Liver (tissue), 9 donors: Measurements from ENCODE around the gene RIMS3. TPM values are rescaled to one million over a fixed set of nuclear protein-coding genes. Genes with fewer than 3 reads are reported as not detected.

Source experiments
- DNase-seq: peaks from one replicate; pipeline ENCODE4 v3.0.0-alpha.2; 2017; ENCODE audit warnings: low spot score
- H3K27ac ChIP-seq, 2 donors: one replicate each; pipeline ENCODE4 v1.7.0; 2013; ENCODE audit warnings: inconsistent platforms in 2 of 2, low read length in 2 of 2, control low read depth in 1 of 2, low read depth in 1 of 2, mild to moderate bottlenecking in 1 of 2
- H3K27me3 ChIP-seq, 4 donors: one replicate each; pipeline versions ENCODE4 v1.6.1 to v1.7.0; 2013; ENCODE audit warnings: low read length in 3 of 4, inconsistent platforms in 1 of 4, mild to moderate bottlenecking in 1 of 4, moderate library complexity in 1 of 4; ENCODE audit not compliant: control insufficient read depth in 4 of 4, insufficient read depth in 4 of 4
- H3K36me3 ChIP-seq, 4 donors: one replicate each; pipeline versions ENCODE4 v1.6.1 to v1.7.0; 2013; ENCODE audit warnings: low read length in 3 of 4, mild to moderate bottlenecking in 3 of 4, low read depth in 1 of 4, moderate library complexity in 1 of 4; ENCODE audit not compliant: control insufficient read depth in 4 of 4, insufficient read depth in 3 of 4
- H3K4me1 ChIP-seq, 4 donors: one replicate each; pipeline versions ENCODE4 v1.6.1 to v1.7.0; 2013; ENCODE audit warnings: low read length in 3 of 4, mild to moderate bottlenecking in 3 of 4, moderate library complexity in 1 of 4; ENCODE audit not compliant: control insufficient read depth in 4 of 4, insufficient read depth in 4 of 4
- H3K4me3 ChIP-seq, 3 donors: one replicate each; pipeline versions ENCODE4 v1.6.1 to v1.7.0; 2013; ENCODE audit warnings: low read length in 3 of 3, control low read depth in 1 of 3, low read depth in 1 of 3, mild to moderate bottlenecking in 1 of 3
- H3K9ac ChIP-seq, 2 donors: one replicate each; pipeline ENCODE4 v1.7.0; 2013; ENCODE audit warnings: low read length in 2 of 2, mild to moderate bottlenecking in 2 of 2, moderate library complexity in 2 of 2, control low read depth in 1 of 2, low read depth in 1 of 2
- H3K9me3 ChIP-seq, 4 donors: one replicate each; pipeline versions ENCODE4 v1.6.1 to v1.7.0; 2013; ENCODE audit warnings: low read length in 3 of 4; ENCODE audit not compliant: control insufficient read depth in 4 of 4
- EGR1 ChIP-seq, 2 donors: IDR thresholded peaks; 2 replicates each; pipeline ENCODE4 v1.6.1; 2016 to 2018; ENCODE audit warnings: antibody characterized with exemption in 2 of 2, low read depth in 2 of 2
- FOXA1 ChIP-seq: IDR thresholded peaks from 2 replicates; pipeline ENCODE4 v1.6.1; 2016; ENCODE audit warnings: antibody characterized with exemption
- FOXA2 ChIP-seq: IDR thresholded peaks from 2 replicates; pipeline ENCODE4 v1.6.1; 2016; ENCODE audit warnings: antibody characterized with exemption
- GABPA ChIP-seq, 2 donors: IDR thresholded peaks in 1 of 2; conservative IDR thresholded peaks in 1 of 2; 2 replicates each; pipeline ENCODE4 v1.6.1; 2016; ENCODE audit warnings: antibody characterized with exemption in 2 of 2, mild to moderate bottlenecking in 1 of 2, moderate library complexity in 1 of 2
- HNF4A ChIP-seq, 2 donors: conservative IDR thresholded peaks; 2 replicates each; pipeline ENCODE4 v1.6.1; 2016; ENCODE audit warnings: antibody characterized with exemption in 2 of 2, mild to moderate bottlenecking in 2 of 2
- HNF4G ChIP-seq: IDR thresholded peaks from 2 replicates; pipeline ENCODE4 v1.6.1; 2016; ENCODE audit warnings: antibody characterized with exemption
- NR2F2 ChIP-seq: IDR thresholded peaks from 2 replicates; pipeline ENCODE4 v1.6.1; 2016; ENCODE audit warnings: antibody characterized with exemption
- RAD21 ChIP-seq, 2 donors: IDR thresholded peaks; 2 replicates each; pipeline ENCODE4 v1.6.1; 2016; ENCODE audit warnings: antibody characterized with exemption in 2 of 2, mild to moderate bottlenecking in 2 of 2
- RXRA ChIP-seq, 2 donors: IDR thresholded peaks; 2 replicates each; pipeline ENCODE4 v1.6.1; 2017 to 2018; ENCODE audit warnings: antibody characterized with exemption in 2 of 2, mild to moderate bottlenecking in 1 of 2
- SP1 ChIP-seq: IDR thresholded peaks from 2 replicates; pipeline ENCODE4 v1.6.1; 2018; ENCODE audit warnings: antibody characterized with exemption, mild to moderate bottlenecking
- TAF1 ChIP-seq: conservative IDR thresholded peaks from 2 replicates; pipeline ENCODE4 v1.6.1; 2016; ENCODE audit warnings: antibody characterized with exemption, mild to moderate bottlenecking
- ZBTB33 ChIP-seq: IDR thresholded peaks from 2 replicates; pipeline ENCODE4 v1.6.1; 2016; ENCODE audit warnings: antibody characterized with exemption
- WGBS: extraction: QIAGEN DNeasy Blood & Tissue Kit; methylation state at CpG from one replicate; pipeline ENCODE4 v1.1.7; 2013; 5-methylcytosine and 5-hydroxymethylcytosine counted together
- polyA plus RNA-seq, 2 donors: library from polyadenylated mRNA; stranded (reverse) in 1 of 2; unstranded in 1 of 2; fragments of 200-250 nt in 1 of 2; fragments of >200 nt in 1 of 2; fragmentation: Nextera tagmentation in 1 of 2; extraction: Ambion mirVana in 1 of 2; gene quantifications; one replicate each; pipeline versions ENCODE4 v1.2.1 to v1.2.3, GENCODE V29; 2013 to 2015
- total RNA-seq, 2 donors: library from RNA; depleted of rRNA; stranded (reverse); fragments of >200 nt; gene quantifications; one replicate each; pipeline ENCODE4 v1.2.3, GENCODE V29; 2014
- TF ChIP-seq, protein P1 (sequence below): IDR thresholded peaks from 2 replicates; pipeline ENCODE4 v1.6.1; 2016; ENCODE audit warnings: antibody characterized with exemption
- TF ChIP-seq, protein P2 (sequence below): fragments of 150-350 bp; IDR thresholded peaks from 2 replicates; pipeline ENCODE4 v1.5.1; 2017; ENCODE audit warnings: improper control_type of control experiment, low read depth, low read length; ENCODE audit not compliant: missing input control
- TF ChIP-seq, protein P3 (sequence below): IDR thresholded peaks from 2 replicates; pipeline ENCODE4 v1.6.1; 2016; ENCODE audit warnings: antibody characterized with exemption, mild to moderate bottlenecking
- TF ChIP-seq, protein P4 (sequence below): IDR thresholded peaks from 2 replicates; pipeline ENCODE4 v1.6.1; 2016; ENCODE audit warnings: antibody characterized with exemption
- donor health status: healthy.
- donor health status: healthy.
- donor health status: healthy.
- donor health status: healthy.
- donor health status: healthy.

RIMS3 gene
- total and polyA plus RNA-seq, 4 donors = 0.22 to 2.2 (median 0.77) TPM

- Histone ChIP-seq H3K4me3 (no peak overlapping the region), H3K9ac (no peak overlapping the region), H3K9me3 (no peaks in the 10 kb centered on the region), H3K27ac (no peak overlapping the region), H3K27me3 (no peaks in the 10 kb centered on the region), H3K36me3 (no peaks in the 10 kb centered on the region), H3K4me1 (no peaks in the 10 kb centered on the region)
- no peak for TF ChIP-seq FOXA1
- TF ChIP-seq TAF1 = no peak
- TF ChIP-seq, protein P1, sequence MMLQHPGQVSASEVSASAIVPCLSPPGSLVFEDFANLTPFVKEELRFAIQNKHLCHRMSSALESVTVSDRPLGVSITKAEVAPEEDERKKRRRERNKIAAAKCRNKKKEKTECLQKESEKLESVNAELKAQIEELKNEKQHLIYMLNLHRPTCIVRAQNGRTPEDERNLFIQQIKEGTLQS = no peak
- no peak for TF ChIP-seq GABPA (IDR thresholded peaks at IDR 0.05 in 1 of 2, conservative IDR thresholded peaks at IDR 0.05 in 1 of 2)
- TF ChIP-seq, protein P2, sequence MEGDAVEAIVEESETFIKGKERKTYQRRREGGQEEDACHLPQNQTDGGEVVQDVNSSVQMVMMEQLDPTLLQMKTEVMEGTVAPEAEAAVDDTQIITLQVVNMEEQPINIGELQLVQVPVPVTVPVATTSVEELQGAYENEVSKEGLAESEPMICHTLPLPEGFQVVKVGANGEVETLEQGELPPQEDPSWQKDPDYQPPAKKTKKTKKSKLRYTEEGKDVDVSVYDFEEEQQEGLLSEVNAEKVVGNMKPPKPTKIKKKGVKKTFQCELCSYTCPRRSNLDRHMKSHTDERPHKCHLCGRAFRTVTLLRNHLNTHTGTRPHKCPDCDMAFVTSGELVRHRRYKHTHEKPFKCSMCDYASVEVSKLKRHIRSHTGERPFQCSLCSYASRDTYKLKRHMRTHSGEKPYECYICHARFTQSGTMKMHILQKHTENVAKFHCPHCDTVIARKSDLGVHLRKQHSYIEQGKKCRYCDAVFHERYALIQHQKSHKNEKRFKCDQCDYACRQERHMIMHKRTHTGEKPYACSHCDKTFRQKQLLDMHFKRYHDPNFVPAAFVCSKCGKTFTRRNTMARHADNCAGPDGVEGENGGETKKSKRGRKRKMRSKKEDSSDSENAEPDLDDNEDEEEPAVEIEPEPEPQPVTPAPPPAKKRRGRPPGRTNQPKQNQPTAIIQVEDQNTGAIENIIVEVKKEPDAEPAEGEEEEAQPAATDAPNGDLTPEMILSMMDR = no peak
- TF ChIP-seq, protein P3, sequence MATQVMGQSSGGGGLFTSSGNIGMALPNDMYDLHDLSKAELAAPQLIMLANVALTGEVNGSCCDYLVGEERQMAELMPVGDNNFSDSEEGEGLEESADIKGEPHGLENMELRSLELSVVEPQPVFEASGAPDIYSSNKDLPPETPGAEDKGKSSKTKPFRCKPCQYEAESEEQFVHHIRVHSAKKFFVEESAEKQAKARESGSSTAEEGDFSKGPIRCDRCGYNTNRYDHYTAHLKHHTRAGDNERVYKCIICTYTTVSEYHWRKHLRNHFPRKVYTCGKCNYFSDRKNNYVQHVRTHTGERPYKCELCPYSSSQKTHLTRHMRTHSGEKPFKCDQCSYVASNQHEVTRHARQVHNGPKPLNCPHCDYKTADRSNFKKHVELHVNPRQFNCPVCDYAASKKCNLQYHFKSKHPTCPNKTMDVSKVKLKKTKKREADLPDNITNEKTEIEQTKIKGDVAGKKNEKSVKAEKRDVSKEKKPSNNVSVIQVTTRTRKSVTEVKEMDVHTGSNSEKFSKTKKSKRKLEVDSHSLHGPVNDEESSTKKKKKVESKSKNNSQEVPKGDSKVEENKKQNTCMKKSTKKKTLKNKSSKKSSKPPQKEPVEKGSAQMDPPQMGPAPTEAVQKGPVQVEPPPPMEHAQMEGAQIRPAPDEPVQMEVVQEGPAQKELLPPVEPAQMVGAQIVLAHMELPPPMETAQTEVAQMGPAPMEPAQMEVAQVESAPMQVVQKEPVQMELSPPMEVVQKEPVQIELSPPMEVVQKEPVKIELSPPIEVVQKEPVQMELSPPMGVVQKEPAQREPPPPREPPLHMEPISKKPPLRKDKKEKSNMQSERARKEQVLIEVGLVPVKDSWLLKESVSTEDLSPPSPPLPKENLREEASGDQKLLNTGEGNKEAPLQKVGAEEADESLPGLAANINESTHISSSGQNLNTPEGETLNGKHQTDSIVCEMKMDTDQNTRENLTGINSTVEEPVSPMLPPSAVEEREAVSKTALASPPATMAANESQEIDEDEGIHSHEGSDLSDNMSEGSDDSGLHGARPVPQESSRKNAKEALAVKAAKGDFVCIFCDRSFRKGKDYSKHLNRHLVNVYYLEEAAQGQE = no peak
- TF ChIP-seq SP1 = no peak
- no peak for TF ChIP-seq HNF4G
- TF ChIP-seq, protein P4, sequence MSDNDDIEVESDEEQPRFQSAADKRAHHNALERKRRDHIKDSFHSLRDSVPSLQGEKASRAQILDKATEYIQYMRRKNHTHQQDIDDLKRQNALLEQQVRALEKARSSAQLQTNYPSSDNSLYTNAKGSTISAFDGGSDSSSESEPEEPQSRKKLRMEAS = no peak
- no peak for TF ChIP-seq RXRA (IDR thresholded peaks at IDR 0.05)
- TF ChIP-seq ZBTB33 = no peak
- no peak for TF ChIP-seq RAD21 (IDR thresholded peaks at IDR 0.05)
- TF ChIP-seq FOXA2 = no peak
- no peak for TF ChIP-seq NR2F2
- DNase-seq = no peak
- 86% methylated on average over 2 of the region's 2 CpGs for WGBS
Measured at GRCh38 chr1:40588586-40588985, 76.9 kb downstream of the RIMS3 start.

DNA sequence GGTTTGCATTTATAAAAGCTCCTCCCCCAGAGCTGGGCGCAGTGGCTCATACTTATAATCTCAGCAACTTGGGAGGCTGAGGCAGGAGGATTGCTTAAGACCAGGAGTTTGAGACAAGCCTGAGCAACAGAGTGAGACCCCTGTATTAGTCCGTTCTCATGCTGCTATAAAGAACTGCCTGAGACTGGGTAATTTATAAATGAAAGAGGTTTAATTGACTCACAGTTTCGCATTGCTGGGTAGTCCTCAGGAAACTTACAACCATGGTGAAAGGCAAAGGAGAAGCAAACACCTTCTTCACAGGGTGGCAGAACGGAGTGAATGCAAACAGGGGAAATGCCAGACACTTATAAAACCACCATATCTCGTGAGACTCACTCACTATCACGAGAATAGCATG is 81.5 kb downstream of the RIMS3 start:
- Histone ChIP-seq H3K9me3 (no peaks in the 10 kb centered on the region), H3K9ac (no peak overlapping the region), H3K27ac (no peak overlapping the region), H3K4me1 (no peaks in the 10 kb centered on the region), H3K36me3 (no peaks in the 10 kb centered on the region), H3K4me3 (no peak overlapping the region), H3K27me3 (no peaks in the 10 kb centered on the region)
- WGBS = 79% methylated on average over 6 of the region's 6 CpGs
- TF ChIP-seq RXRA (IDR thresholded peaks at IDR 0.05) (no peak), EGR1 (IDR thresholded peaks at IDR 0.05; ENCODE audit: low read depth in 2 of 2) (no peak), SP1 (no peak), HNF4A (conservative IDR thresholded peaks at IDR 0.05) (no peak), FOXA2 (no peak)
- TF ChIP-seq, protein P3 = no peak
- TF ChIP-seq, protein P2 = no peak
- TF ChIP-seq, protein P4 = no peak
- TF ChIP-seq, protein P1 = no peak
- no peak for DNase-seq
